Omental fat pad (tissue), 4 donors: ENCODE measurements around the gene DDB1. TPM values are rescaled to one million over a fixed set of nuclear protein-coding genes. Genes with fewer than 3 reads are reported as not detected.
A peak's percentile ranks its signal among the peaks of the same experiment; 100 is the strongest.

ENCODE experiments used
- ATAC-seq: fragments of 150-250 bp; one replicate; pipeline ENCODE4 v1.9.1; 2016; ENCODE audit warnings: mild to moderate bottlenecking, moderate library complexity; ENCODE audit not compliant: low FRiP score
- DNase-seq: peaks from one replicate; pipeline ENCODE4 v3.0.0-alpha.2; 2019; ENCODE audit warnings: low spot score
- total RNA-seq, 4 donors: library from RNA; depleted of rRNA; stranded (reverse); fragments of >200 nt; gene quantifications; one replicate each; pipeline ENCODE4 v1.1.0, GENCODE V29; 2016
- TF ChIP-seq, protein P1 (sequence below), 3 donors: fragments of 450-650 bp; IDR thresholded peaks; one replicate each; pipeline ENCODE4 v1.5.1; 2016 to 2017; ENCODE audit warnings: antibody characterized with exemption in 3 of 3, mild to moderate bottlenecking in 3 of 3, moderate library complexity in 2 of 3

DDB1 gene
- total RNA-seq, 4 donors from 2014 or later: 127 to 182 (median 155) TPM

DNA sequence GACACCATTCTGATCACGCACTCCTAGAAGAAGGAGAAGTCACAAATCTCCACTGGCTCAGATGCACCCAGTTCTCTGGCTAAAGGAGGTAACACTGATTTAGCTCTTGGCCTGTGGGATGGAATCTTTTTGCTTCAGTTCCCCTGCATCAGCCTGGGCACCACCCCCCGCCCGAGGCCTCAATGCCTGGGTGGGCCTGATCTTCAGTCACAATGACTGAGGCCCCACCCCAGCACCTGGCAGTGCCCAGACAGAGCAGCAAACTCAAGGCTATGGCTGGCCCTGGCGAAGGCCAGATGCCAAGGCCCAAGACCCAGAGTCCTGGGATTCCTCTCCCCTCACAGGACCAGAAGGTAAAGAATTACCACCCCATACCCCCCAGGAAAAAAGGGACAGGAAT lies 23.8 kb upstream of the DDB1 start:
- ATAC-seq (no peak), DNase-seq (no peak)
- TF ChIP-seq, protein P1, sequence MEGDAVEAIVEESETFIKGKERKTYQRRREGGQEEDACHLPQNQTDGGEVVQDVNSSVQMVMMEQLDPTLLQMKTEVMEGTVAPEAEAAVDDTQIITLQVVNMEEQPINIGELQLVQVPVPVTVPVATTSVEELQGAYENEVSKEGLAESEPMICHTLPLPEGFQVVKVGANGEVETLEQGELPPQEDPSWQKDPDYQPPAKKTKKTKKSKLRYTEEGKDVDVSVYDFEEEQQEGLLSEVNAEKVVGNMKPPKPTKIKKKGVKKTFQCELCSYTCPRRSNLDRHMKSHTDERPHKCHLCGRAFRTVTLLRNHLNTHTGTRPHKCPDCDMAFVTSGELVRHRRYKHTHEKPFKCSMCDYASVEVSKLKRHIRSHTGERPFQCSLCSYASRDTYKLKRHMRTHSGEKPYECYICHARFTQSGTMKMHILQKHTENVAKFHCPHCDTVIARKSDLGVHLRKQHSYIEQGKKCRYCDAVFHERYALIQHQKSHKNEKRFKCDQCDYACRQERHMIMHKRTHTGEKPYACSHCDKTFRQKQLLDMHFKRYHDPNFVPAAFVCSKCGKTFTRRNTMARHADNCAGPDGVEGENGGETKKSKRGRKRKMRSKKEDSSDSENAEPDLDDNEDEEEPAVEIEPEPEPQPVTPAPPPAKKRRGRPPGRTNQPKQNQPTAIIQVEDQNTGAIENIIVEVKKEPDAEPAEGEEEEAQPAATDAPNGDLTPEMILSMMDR (IDR thresholded peaks at IDR 0.05): no peak

DNA sequence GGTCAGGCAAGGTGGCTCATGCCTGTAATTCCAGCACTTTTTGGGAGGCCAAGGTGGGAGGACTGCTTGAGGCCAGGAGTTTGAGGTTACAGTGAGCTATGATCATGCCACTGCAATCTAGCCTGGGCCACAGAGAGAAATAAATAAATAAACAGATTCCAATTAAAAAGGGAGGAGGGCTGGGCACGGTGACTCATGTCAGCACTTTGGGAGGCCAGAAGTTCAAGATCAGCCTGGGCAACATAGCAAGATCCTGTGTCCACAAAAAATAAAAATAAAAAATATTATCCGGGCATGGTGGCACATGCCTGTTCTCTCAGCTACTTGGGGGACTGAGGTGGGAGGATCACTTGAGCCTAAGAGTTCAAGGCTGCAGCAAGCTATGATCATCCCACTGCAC lies 21.3 kb upstream of the DDB1 start:
- TF ChIP-seq, protein P1 (IDR thresholded peaks at IDR 0.05): no peak
- no peak for DNase-seq
- ATAC-seq: no peak

DNA sequence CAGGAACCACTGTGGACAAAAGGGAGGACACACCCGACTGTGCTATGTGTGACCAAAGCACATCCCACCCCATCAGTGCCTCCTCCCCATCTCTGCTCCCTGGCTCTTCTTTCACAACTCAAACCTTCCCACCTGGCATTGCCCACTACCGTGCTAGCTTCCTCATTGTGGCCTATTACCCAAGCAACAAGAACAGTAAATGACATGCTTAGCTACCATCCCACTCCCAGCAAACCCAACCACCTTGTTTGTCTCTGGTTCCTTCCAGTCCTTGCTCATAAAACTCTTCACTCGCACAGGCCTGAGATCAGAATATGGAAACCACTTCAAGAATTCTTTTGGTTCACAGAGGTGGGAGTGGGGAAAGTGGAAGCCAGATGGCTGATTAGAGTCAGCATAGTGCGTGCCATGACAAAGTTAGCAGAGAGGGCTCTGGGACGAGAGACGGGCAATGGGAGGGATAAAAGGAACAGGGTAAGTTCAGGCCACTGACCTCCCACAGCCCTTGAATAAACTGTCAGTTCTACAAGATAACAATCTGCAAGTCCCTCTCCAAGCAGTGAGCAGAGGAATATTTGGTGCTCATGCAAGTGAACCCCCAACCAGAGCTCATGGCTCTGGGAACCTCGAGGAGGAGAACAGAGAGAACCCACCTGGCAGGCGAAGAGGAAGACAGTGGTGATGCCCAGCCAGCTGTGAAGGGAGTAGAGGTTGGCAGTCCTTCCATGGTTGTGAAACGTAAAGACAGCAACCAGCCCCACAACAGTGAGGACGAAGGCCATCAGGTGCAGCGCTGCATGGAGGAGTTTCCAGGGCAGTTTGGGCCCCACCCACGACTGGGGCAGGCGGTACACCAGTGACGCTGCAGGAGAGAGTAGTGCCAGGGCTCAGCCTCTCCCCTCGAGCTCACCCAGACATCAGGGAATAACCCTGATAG lies 20.5 kb upstream of the DDB1 start:
- peak; percentile 67 for ATAC-seq
- TF ChIP-seq, protein P1 (IDR thresholded peaks at IDR 0.05): no peak
- no peak for DNase-seq

DNA sequence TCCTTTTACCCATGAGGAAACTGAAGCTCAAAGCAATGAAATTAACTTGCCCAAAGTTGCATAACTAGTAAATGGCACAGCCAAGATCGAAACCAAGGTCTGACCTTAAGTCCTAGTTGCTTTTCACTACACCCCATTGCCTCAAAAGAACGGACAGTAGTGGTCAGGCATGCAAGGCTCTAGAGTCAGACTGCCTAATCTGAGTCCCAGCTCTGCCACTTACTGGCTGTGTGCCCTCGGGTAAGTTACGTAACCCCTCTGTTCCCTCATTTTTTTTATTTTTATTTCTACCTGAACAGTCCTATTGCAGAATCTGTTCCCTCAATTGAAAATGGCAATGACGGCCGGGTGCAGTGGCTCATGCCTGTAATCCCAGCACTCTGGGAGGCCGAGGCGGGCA lies 19.1 kb upstream of the DDB1 start:
- TF ChIP-seq, protein P1 (IDR thresholded peaks at IDR 0.05): no peak
- no peak for ATAC-seq
- no peak for DNase-seq

DNA sequence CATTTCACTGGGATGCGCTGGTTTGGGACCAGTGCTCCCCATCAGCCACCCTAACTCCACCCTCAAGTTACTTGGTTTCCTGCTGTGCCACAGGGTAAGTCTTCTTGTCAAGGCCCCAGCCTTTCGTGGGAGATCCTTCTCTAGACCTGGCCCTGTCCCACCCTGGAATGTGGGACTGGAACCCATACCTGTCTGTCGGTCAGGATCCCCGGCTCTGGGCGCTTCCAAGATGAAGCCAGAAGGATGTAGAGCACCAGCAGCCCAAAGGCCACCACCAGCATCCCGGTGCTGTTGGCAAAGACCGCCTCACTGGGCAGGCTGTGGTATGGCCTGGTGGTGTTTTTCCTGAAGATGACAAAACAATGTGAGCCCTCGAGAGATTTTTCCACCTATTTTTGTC lies 17.9 kb upstream of the DDB1 start:
- DNase-seq (no peak), ATAC-seq (no peak)
- TF ChIP-seq, protein P1 (IDR thresholded peaks at IDR 0.05): no peak

DNA sequence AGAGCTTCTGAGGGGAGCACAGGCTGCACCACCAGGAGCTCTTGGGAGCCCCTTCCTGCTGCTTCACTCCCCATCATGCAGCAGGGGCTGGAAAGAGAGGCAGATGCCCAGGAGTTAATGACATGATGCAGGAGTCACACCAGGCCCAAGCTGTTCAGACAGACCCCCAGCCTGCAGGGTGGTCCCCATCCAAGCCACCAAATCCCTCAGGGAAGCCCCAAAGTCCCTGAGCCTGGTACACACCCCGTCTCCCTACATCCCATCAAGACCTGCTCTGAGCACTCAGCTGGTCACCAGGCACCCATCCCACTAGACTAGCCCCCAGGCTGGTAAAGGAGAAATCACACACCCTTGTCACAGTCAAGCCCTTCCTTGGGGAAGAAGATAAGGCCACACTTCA lies 17.4 kb upstream of the DDB1 start:
- TF ChIP-seq, protein P1 (IDR thresholded peaks at IDR 0.05): no peak
- ATAC-seq (no peak), DNase-seq (no peak)

DNA sequence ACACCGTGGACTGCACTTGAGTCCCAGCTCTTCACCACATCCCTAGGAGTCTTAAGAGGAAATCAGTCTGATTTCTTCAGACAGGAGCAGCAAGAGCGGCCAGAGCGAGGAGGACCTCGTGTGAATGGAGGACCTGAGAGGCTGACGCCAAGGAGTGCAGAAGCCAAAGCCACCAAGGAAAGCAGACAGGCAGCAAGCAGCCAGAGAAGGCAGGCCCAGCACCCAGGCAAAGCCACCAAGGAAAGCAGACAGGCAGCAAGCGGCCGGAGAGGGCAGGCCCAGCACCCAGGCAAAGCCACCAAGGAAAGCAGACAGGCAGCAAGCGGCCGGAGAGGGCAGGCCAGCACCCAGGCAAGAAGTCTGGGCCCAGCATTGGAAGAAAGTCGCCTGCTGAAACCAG lies 17.0 kb upstream of the DDB1 start:
- DNase-seq: no peak
- ATAC-seq: no peak
- TF ChIP-seq, protein P1 (IDR thresholded peaks at IDR 0.05): no peak
